ENCODE results near the gene ZMYM3.

- TF ChIP-seq CTCF (IDR thresholded peaks at IDR 0.05), result no peak
- no peak for TF ChIP-seq POLR2AphosphoS5 (IDR thresholded peaks at IDR 0.05)
These were observed 37.5 kb downstream of the ZMYM3 start for GRCh38 chrX:71216485-71216884.
